ENCODE measurements around the gene GPAT2. TPM values are rescaled to one million over a fixed set of nuclear protein-coding genes. Genes with fewer than 3 reads are reported as not detected.
"Not testable (repeated sequence)": the region's sequence is repeated elsewhere in the genome, so short reads cannot be mapped to it uniquely, and the experiment has no call there.

The GPAT2 gene
- total RNA-seq (1 to 10 TPM in 4 of 5 donors, not detected in 1; 3.3 to 3.9 (median 3.8) TPM), total RNA-seq (0 to 13.4 (median 1.8) reads per million in 29 experiments)
- total RNA-seq (2013): 2.9 TPM

GRCh38 chr2:96034792-96035191 lies at the start of gene GPAT2:
Gene GPAT2, minus strand, starts transcription at chr2:96034916. Its CDS starts 2,557 bp downstream, at chr2:96032359.
- H3K4me1 Mint-ChIP-seq; H3K4me1 ChIP-seq (ENCODE audit: control insufficient read depth in 1 of 2, extremely low read depth in 1 of 2, insufficient read depth in 2 of 2, low read length in 2 of 2); H3K27me3 ChIP-seq (replicated peaks in 1 of 2; ENCODE audit: control insufficient read depth in 2 of 2, extremely low read depth in 1 of 2, insufficient read depth in 2 of 2, low read length in 1 of 2); H3K9me3 ChIP-seq; POLR2A ChIA-PET; H3K9me3 Mint-ChIP-seq; H3K36me3 Mint-ChIP-seq; H3K4me3 ChIP-seq (ENCODE audit: control insufficient read depth in 1 of 2, extremely low read depth in 1 of 2, low read length in 1 of 2); H3K4me3 Mint-ChIP-seq; H3K27ac Mint-ChIP-seq; H3K36me3 ChIP-seq (ENCODE audit: control insufficient read depth in 2 of 2, extremely low read depth in 1 of 2, insufficient read depth in 1 of 2, low read length in 1 of 2); CTCF ChIA-PET; H3K27ac ChIP-seq (ENCODE audit: low read length); H3K27me3 Mint-ChIP-seq; DNase-seq: not testable (repeated sequence)
- peak in 2 of 4 experiments; percentile 47 to 69 for ATAC-seq (replicated peaks in 1 of 4)
- WGBS (ENCODE audit: insufficient coverage): no CpG with 5 or more reads among the region's 34 CpGs

DNA sequence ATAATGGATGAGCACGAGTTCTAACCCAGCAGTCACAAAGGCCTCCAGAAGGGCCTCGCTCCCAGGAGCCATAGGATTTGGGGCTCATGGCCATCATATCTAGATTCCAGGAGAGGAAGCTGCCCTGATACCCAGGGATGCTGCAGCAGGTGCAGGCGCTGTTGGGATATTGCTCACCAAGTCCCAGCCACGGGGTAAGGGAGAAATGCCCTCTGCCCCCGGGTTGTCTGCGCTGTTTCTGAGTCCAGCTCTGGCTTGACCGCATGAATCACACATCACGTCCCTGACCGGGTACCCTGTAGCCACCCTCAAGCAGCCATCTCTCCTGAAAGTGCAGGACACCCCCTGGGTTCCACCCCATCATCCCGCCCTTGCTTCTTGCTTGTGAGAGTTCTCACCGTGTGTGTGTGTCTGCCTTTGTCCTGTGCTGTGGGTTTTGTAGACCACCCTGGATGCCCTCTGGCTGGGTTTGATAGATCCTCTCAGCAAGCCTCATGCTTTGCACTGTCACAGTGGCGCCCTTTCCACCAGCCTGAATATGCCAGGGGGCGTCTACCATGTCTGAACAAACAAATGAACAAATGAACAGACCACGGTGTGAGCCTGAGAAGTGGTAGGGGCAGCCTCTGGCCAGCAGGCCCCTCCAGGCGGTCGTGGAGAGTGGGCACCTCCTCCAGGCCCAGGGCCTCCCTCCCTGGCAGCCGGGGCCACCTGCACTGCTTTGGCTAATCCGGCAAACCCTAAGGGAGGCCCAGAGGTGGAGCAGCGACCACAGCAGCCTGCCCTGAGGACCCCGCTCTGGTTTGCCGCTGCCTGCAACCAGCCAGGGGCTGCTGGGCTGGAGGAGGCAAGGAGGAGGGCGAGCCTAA lies 49.5 kb upstream of the GPAT2 start:
- Histone ChIP-seq H3K4me1 (ENCODE audit: control insufficient read depth in 1 of 2, extremely low read depth in 1 of 2, insufficient read depth in 2 of 2, low read length in 2 of 2) (no peaks in the 10 kb centered on the region), H3K9me3 (no peaks in the 10 kb centered on the region), H3K36me3 (ENCODE audit: control insufficient read depth in 2 of 2, extremely low read depth in 1 of 2, insufficient read depth in 1 of 2, low read length in 1 of 2) (no peaks in the 10 kb centered on the region), H3K27me3 (replicated peaks in 1 of 2; ENCODE audit: control insufficient read depth in 2 of 2, extremely low read depth in 1 of 2, insufficient read depth in 2 of 2, low read length in 1 of 2) (peaks cover 0 to 42% of the 10 kb centered on the region in 2 experiments), H3K4me3 (ENCODE audit: control insufficient read depth in 1 of 2, extremely low read depth in 1 of 2, low read length in 1 of 2) (no peak overlapping the region), H3K27ac (ENCODE audit: low read length) (no peak overlapping the region)
- Mint-ChIP-seq H3K4me3 (no peak overlapping the region), H3K4me1 (no peaks in the 10 kb centered on the region), H3K36me3 (no peaks in the 10 kb centered on the region), H3K27ac (no peak overlapping the region), H3K27me3 (peaks cover 9 to 15% of the 10 kb centered on the region in 2 donors), H3K9me3 (peaks cover 0 to 4% (median 4%) of the 10 kb centered on the region in 3 donors)
- ChIA-PET CTCF (no interaction called here), POLR2A (no interaction called here)
- ATAC-seq (replicated peaks in 1 of 4) (no peak), DNase-seq (peak in 1 of 35 experiments; percentile 18)
- WGBS (ENCODE audit: insufficient coverage): 85% methylated on average over 18 of the region's 22 CpGs

DNA sequence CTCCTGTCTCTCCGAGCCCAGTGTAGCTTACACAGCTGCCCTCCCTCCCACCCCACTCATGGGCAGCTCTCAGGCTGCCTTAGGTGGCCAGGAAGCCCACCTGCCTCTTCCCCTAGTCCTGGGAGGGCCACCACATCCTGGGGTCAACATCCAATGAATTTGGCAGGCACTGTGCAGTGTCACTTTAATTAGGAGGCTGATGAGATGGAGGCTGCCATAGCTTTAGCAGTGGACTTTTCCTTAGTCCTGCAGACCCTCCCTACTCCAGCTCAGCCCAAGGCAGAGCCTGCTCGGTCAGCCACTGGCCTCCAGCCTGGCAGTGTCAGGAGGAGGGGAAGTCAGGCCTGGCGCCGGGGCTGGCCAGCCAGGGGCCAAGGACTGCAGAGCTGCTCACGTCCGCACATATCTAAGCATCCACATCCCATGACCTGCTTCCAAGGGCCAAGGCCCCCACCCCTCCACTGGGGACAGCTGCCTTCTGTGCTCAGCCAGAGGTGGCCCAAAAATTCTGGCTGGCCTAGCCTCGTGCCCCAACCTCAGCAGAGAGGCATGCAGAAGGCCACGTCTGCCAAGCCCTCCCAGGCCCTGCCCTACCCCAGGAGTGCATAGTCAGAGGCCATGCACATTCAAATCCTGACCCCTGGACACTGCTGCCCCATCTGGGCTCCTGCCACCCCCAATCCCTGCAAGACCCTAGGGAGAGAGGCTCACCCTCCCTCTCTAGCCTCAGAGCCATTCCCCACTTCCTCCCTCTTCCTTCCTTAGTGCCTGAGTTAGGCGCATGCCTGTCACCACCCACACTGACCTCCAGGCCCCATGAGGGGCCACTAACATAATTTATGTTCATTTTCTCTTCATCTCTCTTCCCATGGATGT lies 48.6 kb upstream of the GPAT2 start:
- ATAC-seq (replicated peaks in 1 of 4): no peak
- Histone ChIP-seq H3K27ac (ENCODE audit: low read length) (no peak overlapping the region), H3K36me3 (ENCODE audit: control insufficient read depth in 2 of 2, extremely low read depth in 1 of 2, insufficient read depth in 1 of 2, low read length in 1 of 2) (no peaks in the 10 kb centered on the region), H3K9me3 (no peaks in the 10 kb centered on the region), H3K4me3 (ENCODE audit: control insufficient read depth in 1 of 2, extremely low read depth in 1 of 2, low read length in 1 of 2) (no peak overlapping the region), H3K27me3 (replicated peaks in 1 of 2; ENCODE audit: control insufficient read depth in 2 of 2, extremely low read depth in 1 of 2, insufficient read depth in 2 of 2, low read length in 1 of 2) (peaks cover 0 to 33% of the 10 kb centered on the region in 2 experiments), H3K4me1 (ENCODE audit: control insufficient read depth in 1 of 2, extremely low read depth in 1 of 2, insufficient read depth in 2 of 2, low read length in 2 of 2) (no peaks in the 10 kb centered on the region)
- peak in 2 of 35 experiments; percentile 4 to 12 for DNase-seq
- CTCF ChIA-PET: interaction anchor here in 1 of 2 donors (0.6 kb wide), 1 partner anchor 99 kb away, joined by 6 read pairs; no protein-coding TSS in a partner anchor
- peaks cover 9 to 15% of the 10 kb centered on the region in 2 donors for H3K27me3 Mint-ChIP-seq
- no peaks in the 10 kb centered on the region for H3K36me3 Mint-ChIP-seq
- peaks cover 0 to 4% (median 4%) of the 10 kb centered on the region in 3 donors for H3K9me3 Mint-ChIP-seq
- POLR2A ChIA-PET: interaction anchor here in 1 of 2 donors (0.6 kb wide), 1 partner anchor 79 kb away, joined by 5 read pairs; no protein-coding TSS in a partner anchor
- H3K4me1 Mint-ChIP-seq: no peaks in the 10 kb centered on the region
- H3K27ac Mint-ChIP-seq: no peak overlapping the region
- WGBS (ENCODE audit: insufficient coverage): 78% methylated on average over 4 of the region's 9 CpGs
- H3K4me3 Mint-ChIP-seq: no peak overlapping the region

- Mint-ChIP-seq H3K9me3 (peaks cover 0 to 4% (median 4%) of the 10 kb centered on the region in 3 donors), H3K36me3 (peaks cover 4% of the 10 kb centered on the region), H3K4me3 (no peak overlapping the region), H3K4me1 (no peaks in the 10 kb centered on the region), H3K27me3 (peaks cover 9 to 15% of the 10 kb centered on the region in 2 donors), H3K27ac (no peak overlapping the region)
- no peaks in the 10 kb centered on the region for H3K36me3 ChIP-seq (ENCODE audit: control insufficient read depth in 2 of 2, extremely low read depth in 1 of 2, insufficient read depth in 1 of 2, low read length in 1 of 2)
- peaks cover 0 to 33% of the 10 kb centered on the region in 2 experiments for H3K27me3 ChIP-seq (replicated peaks in 1 of 2; ENCODE audit: control insufficient read depth in 2 of 2, extremely low read depth in 1 of 2, insufficient read depth in 2 of 2, low read length in 1 of 2)
- peak in 2 of 35 experiments; percentile 3 to 10 for DNase-seq
- no peaks in the 10 kb centered on the region for H3K4me1 ChIP-seq (ENCODE audit: control insufficient read depth in 1 of 2, extremely low read depth in 1 of 2, insufficient read depth in 2 of 2, low read length in 2 of 2)
- no peaks in the 10 kb centered on the region for H3K9me3 ChIP-seq
- no peak for ATAC-seq (replicated peaks in 1 of 4)
- POLR2A ChIA-PET: interaction anchor here in 1 of 2 donors (0.6 kb wide), 1 partner anchor 80 kb away, joined by 5 read pairs; no protein-coding TSS in a partner anchor
- no peak overlapping the region for H3K27ac ChIP-seq (ENCODE audit: low read length)
- WGBS (ENCODE audit: insufficient coverage): 87% methylated on average over 10 of the region's 14 CpGs
- CTCF ChIA-PET: interaction anchor here in 1 of 2 donors (0.6 kb wide), 1 partner anchor 100 kb away, joined by 6 read pairs; no protein-coding TSS in a partner anchor
- H3K4me3 ChIP-seq (ENCODE audit: control insufficient read depth in 1 of 2, extremely low read depth in 1 of 2, low read length in 1 of 2): no peak overlapping the region
These were observed 47.7 kb upstream of the GPAT2 start for GRCh38 chr2:96082211-96083063.

GRCh38 chr2:96081042-96081441 lies 46.3 kb upstream of the GPAT2 start:
- no peak for ATAC-seq (replicated peaks in 1 of 4)
- Mint-ChIP-seq H3K4me1 (no peaks in the 10 kb centered on the region), H3K9me3 (peaks cover 3 to 7% (median 6%) of the 10 kb centered on the region in 3 donors), H3K27ac (no peak overlapping the region), H3K36me3 (peaks cover 6% of the 10 kb centered on the region), H3K4me3 (no peak overlapping the region), H3K27me3 (peaks cover 9 to 15% of the 10 kb centered on the region in 2 donors)
- DNase-seq: no peak
- H3K9me3 ChIP-seq: no peaks in the 10 kb centered on the region
- POLR2A ChIA-PET: no interaction called here
- H3K4me1 ChIP-seq (ENCODE audit: control insufficient read depth in 1 of 2, extremely low read depth in 1 of 2, insufficient read depth in 2 of 2, low read length in 2 of 2): no peaks in the 10 kb centered on the region
- CTCF ChIA-PET: no interaction called here
- H3K27me3 ChIP-seq (replicated peaks in 1 of 2; ENCODE audit: control insufficient read depth in 2 of 2, extremely low read depth in 1 of 2, insufficient read depth in 2 of 2, low read length in 1 of 2): peaks cover 0 to 34% of the 10 kb centered on the region in 2 experiments
- no peak overlapping the region for H3K27ac ChIP-seq (ENCODE audit: low read length)
- no peaks in the 10 kb centered on the region for H3K36me3 ChIP-seq (ENCODE audit: control insufficient read depth in 2 of 2, extremely low read depth in 1 of 2, insufficient read depth in 1 of 2, low read length in 1 of 2)
- H3K4me3 ChIP-seq (ENCODE audit: control insufficient read depth in 1 of 2, extremely low read depth in 1 of 2, low read length in 1 of 2): no peak overlapping the region
- WGBS (ENCODE audit: insufficient coverage): no CpG with 5 or more reads among the region's 2 CpGs

All from T-cell (primary cell).